Heart left ventricle (tissue), 13 donors: Measurements from ENCODE around the gene LRPPRC.

ENCODE experiments used
- CTCF ChIP-seq, 12 donors: fragments of 200-600 bp; sonication (generic) in 4 of 12; IDR thresholded peaks; one replicate each; pipeline versions ENCODE4 v1.5.0 to v1.8.0; 2018 to 2022; ENCODE audit warnings: antibody characterized with exemption in 12 of 12, mild to moderate bottlenecking in 5 of 12
- POLR2A ChIP-seq, 2 donors: fragments of 450-650 bp; IDR thresholded peaks; one replicate each; pipeline ENCODE4 v1.6.1; 2017; ENCODE audit warnings: antibody characterized with exemption in 2 of 2, mild to moderate bottlenecking in 2 of 2, moderate library complexity in 2 of 2
- donor health status: ischemic (EF 13 %, LVEDD 7.1; RV severe dilation, severe dysfunction).
- donor health status: DM: no; HTN: yes; CAD: no.
- donor health status: DM: no; HTN: no; CAD: no.
- donor health status: ischemic (EF 25% LVEDD 6.9; RV normal size, moderate dysfunction).
- donor health status: ischemic (EF 25% LVEDD 5.7; RV mildly dilated, moderate dysfunction).
- donor health status: ischemic (EF 35%, LVEDD 5.7; RV mildly dilated, moderate dysfunction).
- donor health status: nonischemic (EF 11% LVEDD 7.7; RV severe dilation, severe dysfunction).
- donor health status: DM: yes; HTN: yes; CAD: no.
- donor health status: PGD.
- donor health status: ischemic (EF 29% LVEDD 5.4; RV normal size, mild dysfunction).
- donor health status: nonischemic (EF 23%, LVEDD 6.1; RV moderate dilation, normal function).

GRCh38 chr2:43885132-43885632 lies 110.6 kb downstream of the LRPPRC start:
- TF ChIP-seq POLR2A (IDR thresholded peaks at IDR 0.05) (no peak), CTCF (IDR thresholded peaks at IDR 0.05) (no peak)
